PC-3 (cell line): ENCODE results near the gene PLEKHA6.

Source experiments
- EZH2 ChIP-seq: fragments of 300-600 bp; sonication (generic); IDR thresholded peaks from one replicate; pipeline ENCODE4 v1.6.1; 2017; ENCODE audit warnings: antibody characterized with exemption, mild to moderate bottlenecking, low read length; ENCODE audit not compliant: unreplicated experiment
- EZH2phosphoT487 ChIP-seq: fragments of 300-600 bp; sonication (generic); IDR thresholded peaks from 2 replicates; pipeline ENCODE4 v1.6.1; 2018; ENCODE audit warnings: mild to moderate bottlenecking, antibody characterized with exemption, low read length, borderline replicate concordance
- TF ChIP-seq, protein P1 (sequence below): fragments of 300-600 bp; sonication (generic); conservative IDR thresholded peaks from 2 replicates; pipeline ENCODE4 v1.5.1; 2017; ENCODE audit warnings: antibody characterized with exemption, low read depth, mild to moderate bottlenecking, low read length

DNA sequence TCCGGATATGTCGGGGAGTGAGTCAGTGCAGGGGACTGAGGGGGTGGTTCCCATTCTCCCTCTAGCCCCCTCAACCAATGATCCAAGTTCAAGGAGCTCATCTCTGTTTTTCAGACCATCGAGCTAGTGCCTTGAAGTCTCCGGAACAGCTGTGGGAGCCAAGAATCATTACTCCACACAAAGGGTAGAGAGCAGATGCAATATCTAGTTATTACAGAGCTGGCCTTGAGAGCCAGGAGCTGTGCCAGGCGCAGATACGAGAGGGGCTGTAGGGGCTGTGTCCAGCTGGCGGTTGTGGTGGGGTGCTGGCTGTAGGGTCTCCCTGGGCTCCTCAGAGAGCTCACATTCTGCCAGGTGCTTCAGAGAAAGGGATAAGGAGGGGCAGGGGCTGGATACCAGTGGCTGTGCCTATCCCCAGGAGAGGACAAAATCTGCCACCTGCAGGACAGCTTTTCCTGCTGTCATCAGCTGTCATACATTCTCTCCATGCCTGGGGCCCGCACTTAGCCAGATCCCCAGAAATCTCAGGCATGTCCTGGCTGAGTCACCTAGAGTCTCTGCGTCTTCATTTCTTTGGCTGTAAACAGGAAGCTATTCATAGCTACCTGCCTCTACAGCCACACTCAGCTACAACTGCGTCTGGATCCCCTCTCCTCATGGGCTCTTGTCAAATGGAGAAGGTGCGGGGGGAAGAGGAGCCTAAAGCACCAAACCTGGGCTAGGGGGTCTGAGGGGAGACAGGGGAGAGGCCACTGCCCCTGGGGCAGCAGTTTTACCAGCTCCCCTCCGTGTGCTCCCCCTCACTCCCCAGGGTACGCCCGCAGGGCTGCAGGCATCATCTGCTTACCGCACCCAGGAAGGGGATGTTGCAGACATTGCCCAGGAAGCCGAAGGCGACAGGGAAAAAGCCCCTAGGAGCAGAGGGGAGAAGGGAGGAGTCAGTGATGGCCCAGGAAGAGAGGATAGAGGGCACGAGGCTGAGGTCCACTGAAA lies 161.1 kb downstream of the PLEKHA6 start:
- TF ChIP-seq, protein P1, sequence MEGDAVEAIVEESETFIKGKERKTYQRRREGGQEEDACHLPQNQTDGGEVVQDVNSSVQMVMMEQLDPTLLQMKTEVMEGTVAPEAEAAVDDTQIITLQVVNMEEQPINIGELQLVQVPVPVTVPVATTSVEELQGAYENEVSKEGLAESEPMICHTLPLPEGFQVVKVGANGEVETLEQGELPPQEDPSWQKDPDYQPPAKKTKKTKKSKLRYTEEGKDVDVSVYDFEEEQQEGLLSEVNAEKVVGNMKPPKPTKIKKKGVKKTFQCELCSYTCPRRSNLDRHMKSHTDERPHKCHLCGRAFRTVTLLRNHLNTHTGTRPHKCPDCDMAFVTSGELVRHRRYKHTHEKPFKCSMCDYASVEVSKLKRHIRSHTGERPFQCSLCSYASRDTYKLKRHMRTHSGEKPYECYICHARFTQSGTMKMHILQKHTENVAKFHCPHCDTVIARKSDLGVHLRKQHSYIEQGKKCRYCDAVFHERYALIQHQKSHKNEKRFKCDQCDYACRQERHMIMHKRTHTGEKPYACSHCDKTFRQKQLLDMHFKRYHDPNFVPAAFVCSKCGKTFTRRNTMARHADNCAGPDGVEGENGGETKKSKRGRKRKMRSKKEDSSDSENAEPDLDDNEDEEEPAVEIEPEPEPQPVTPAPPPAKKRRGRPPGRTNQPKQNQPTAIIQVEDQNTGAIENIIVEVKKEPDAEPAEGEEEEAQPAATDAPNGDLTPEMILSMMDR = peak; percentile 74
- no peak for TF ChIP-seq EZH2phosphoT487
- no peak for TF ChIP-seq EZH2
